Prostate gland (tissue), 2 donors: ENCODE measurements around the gene SMIM36. TPM values are rescaled to one million over a fixed set of nuclear protein-coding genes. Genes with fewer than 3 reads are reported as not detected.
"Not testable (repeated sequence)": the region's sequence is repeated elsewhere in the genome, so short reads cannot be mapped to it uniquely, and the experiment has no call there.

Experiments used
- DNase-seq: peaks from one replicate; pipeline ENCODE4 v3.0.0-alpha.2; 2019; ENCODE audit warnings: low spot score
- H3K27ac ChIP-seq, 2 donors: fragments of 200-600 bp; sonication (generic); 2 replicates each; pipeline ENCODE4 v1.5.1; 2017 to 2019
- H3K27me3 ChIP-seq: fragments of 200-600 bp; sonication (generic); replicated peaks from 2 replicates; pipeline ENCODE4 v1.5.1; 2019; ENCODE audit not compliant: insufficient read depth
- H3K36me3 ChIP-seq, 2 donors: fragments of 200-600 bp; sonication (generic); 1 replicate in 1 of 2; 2 replicates in 1 of 2; pipeline versions ENCODE4 v1.5.1 to v1.8.1; 2017 to 2019
- H3K4me1 ChIP-seq: fragments of 200-600 bp; sonication (generic); replicated peaks from 2 replicates; pipeline ENCODE4 v1.5.1; 2019
- H3K4me3 ChIP-seq, 2 donors: fragments of 200-600 bp; sonication (generic); 2 replicates each; pipeline ENCODE4 v1.5.1; 2017 to 2019
- H3K9me3 ChIP-seq: fragments of 200-600 bp; sonication (generic); 2 replicates; pipeline ENCODE4 v1.5.1; 2017
- CTCF ChIP-seq, 4 experiments: fragments of 200-600 bp in 2 of 4; fragments of 450-650 bp in 2 of 4; sonication (generic) in 2 of 4; IDR thresholded peaks; 1 replicate in 3 of 4; 2 replicates in 1 of 4; pipeline ENCODE4 v1.5.1; 2016 to 2019; ENCODE audit warnings: antibody characterized with exemption in 4 of 4, mild to moderate bottlenecking in 2 of 4, moderate library complexity in 2 of 4
- POLR2A ChIP-seq: fragments of 450-650 bp; IDR thresholded peaks from one replicate; pipeline ENCODE4 v1.6.1; 2016; ENCODE audit warnings: antibody characterized with exemption, mild to moderate bottlenecking
- POLR2AphosphoS5 ChIP-seq: sonication (generic); formaldehyde crosslinking; IDR thresholded peaks from one replicate; pipeline ENCODE4 v1.6.1; 2017; ENCODE audit warnings: antibody characterized with exemption
- WGBS: methylation state at CpG from one replicate; pipeline ENCODE4 v1.1.5; 2018; 5-methylcytosine and 5-hydroxymethylcytosine counted together
- intact Hi-C: fragments of 100-400 bp; cut with DNase I; formaldehyde crosslinking; loops from one replicate; pipeline ENCODE4 v1.14.2; 2022
- total RNA-seq, 2 donors: library from RNA; depleted of rRNA; stranded (reverse); fragments of >200 nt; gene quantifications; one replicate each; pipeline ENCODE4 v1.1.0, GENCODE V29; 2016

The SMIM36 gene
- total RNA-seq, 2 donors from 2014 or later: not detected

GRCh38 chr17:55466671-55467070 lies 44.6 kb downstream of the SMIM36 start:
- intact Hi-C loops: no loop called here
- WGBS: 54% methylated on average over 7 of the region's 7 CpGs
- Histone ChIP-seq H3K36me3 (no peaks in the 10 kb centered on the region), H3K9me3 (no peaks in the 10 kb centered on the region), H3K27me3 (no peaks in the 10 kb centered on the region), H3K4me1 (no peaks in the 10 kb centered on the region), H3K27ac (no peak overlapping the region), H3K4me3 (no peak overlapping the region)
- TF ChIP-seq POLR2AphosphoS5 (no peak), POLR2A (no peak), CTCF (IDR thresholded peaks at IDR 0.05) (no peak)
- DNase-seq: no peak

GRCh38 chr17:55465771-55466170 lies 45.5 kb downstream of the SMIM36 start:
- WGBS: 81% methylated on average over 4 of the region's 4 CpGs
- intact Hi-C loops: not testable (repeated sequence)

GRCh38 chr17:55463600-55463999 lies 47.7 kb downstream of the SMIM36 start:
- Histone ChIP-seq H3K4me3 (no peak overlapping the region), H3K9me3 (no peaks in the 10 kb centered on the region), H3K4me1 (no peaks in the 10 kb centered on the region), H3K27ac (no peak overlapping the region), H3K27me3 (no peaks in the 10 kb centered on the region), H3K36me3 (no peaks in the 10 kb centered on the region)
- no peak for DNase-seq
- TF ChIP-seq CTCF (IDR thresholded peaks at IDR 0.05) (no peak), POLR2A (no peak), POLR2AphosphoS5 (no peak)
- WGBS: 71% methylated on average over 2 of the region's 2 CpGs
- intact Hi-C loops: no loop called here

More at GRCh38 chr17:55465771-55466170, 45.5 kb downstream of the SMIM36 start:
- H3K27me3 ChIP-seq, H3K27ac ChIP-seq, DNase-seq, H3K9me3 ChIP-seq, H3K4me3 ChIP-seq, H3K4me1 ChIP-seq, H3K36me3 ChIP-seq: not testable (repeated sequence)

- no peak overlapping the region for H3K27ac ChIP-seq
- DNase-seq: no peak
- intact Hi-C loops: no loop called here
- no peaks in the 10 kb centered on the region for H3K9me3 ChIP-seq
- TF ChIP-seq POLR2AphosphoS5: no peak
- TF ChIP-seq CTCF (IDR thresholded peaks at IDR 0.05): no peak
- TF ChIP-seq POLR2A: no peak
- H3K36me3 ChIP-seq: no peaks in the 10 kb centered on the region
- H3K4me3 ChIP-seq: no peak overlapping the region
- H3K27me3 ChIP-seq: no peaks in the 10 kb centered on the region
- no peaks in the 10 kb centered on the region for H3K4me1 ChIP-seq
These were observed 48.5 kb downstream of the SMIM36 start for GRCh38 chr17:55462711-55463110.

- no peak overlapping the region for H3K4me3 ChIP-seq
- H3K4me1 ChIP-seq: no peaks in the 10 kb centered on the region
- no peaks in the 10 kb centered on the region for H3K9me3 ChIP-seq
- no peaks in the 10 kb centered on the region for H3K27me3 ChIP-seq
- no peak for TF ChIP-seq CTCF (IDR thresholded peaks at IDR 0.05)
- no peak for TF ChIP-seq POLR2A
- TF ChIP-seq POLR2AphosphoS5: no peak
- intact Hi-C loops: no loop called here
- no peaks in the 10 kb centered on the region for H3K36me3 ChIP-seq
- 88% methylated on average over 1 of the region's 1 CpG for WGBS
- H3K27ac ChIP-seq: no peak overlapping the region
- DNase-seq: no peak
These were observed 49.0 kb downstream of the SMIM36 start for GRCh38 chr17:55462234-55462633.
